ENCODE measurements around the gene KIAA1671.

KIAA1671 gene

GRCh38 chr22:25038239-25038638 is 85.7 kb downstream of the KIAA1671 start:
- no peak for TF ChIP-seq TAF1 (IDR thresholded peaks at IDR 0.05; ENCODE audit: borderline replicate concordance, insufficient read depth, low read length)
- TF ChIP-seq SIN3A (IDR thresholded peaks at IDR 0.05; ENCODE audit: borderline replicate concordance, insufficient read depth, low read length), result no peak
- no peak for TF ChIP-seq REST (IDR thresholded peaks at IDR 0.05; ENCODE audit: insufficient read depth in 1 of 2, low read depth in 2 of 2, low read length in 2 of 2)
- no peak for TF ChIP-seq FOXP2 (optimal IDR thresholded peaks at IDR 0.05; ENCODE audit: borderline replicate concordance, extremely low read depth, extremely low read length, insufficient read depth)
- TF ChIP-seq POLR2AphosphoS5 (IDR thresholded peaks at IDR 0.05; ENCODE audit: low read depth, low read length), result no peak

- no peak for TF ChIP-seq POLR2AphosphoS5 (IDR thresholded peaks at IDR 0.05; ENCODE audit: low read depth, low read length)
- TF ChIP-seq TAF1 (IDR thresholded peaks at IDR 0.05; ENCODE audit: borderline replicate concordance, insufficient read depth, low read length), result no peak
- TF ChIP-seq REST (IDR thresholded peaks at IDR 0.05; ENCODE audit: insufficient read depth in 1 of 2, low read depth in 2 of 2, low read length in 2 of 2), result no peak
- TF ChIP-seq FOXP2 (optimal IDR thresholded peaks at IDR 0.05; ENCODE audit: borderline replicate concordance, extremely low read depth, extremely low read length, insufficient read depth), result no peak
- TF ChIP-seq SIN3A (IDR thresholded peaks at IDR 0.05; ENCODE audit: borderline replicate concordance, insufficient read depth, low read length), result no peak
These were observed 86.3 kb downstream of the KIAA1671 start for GRCh38 chr22:25038771-25039170.

- TF ChIP-seq POLR2AphosphoS5 (IDR thresholded peaks at IDR 0.05; ENCODE audit: low read depth, low read length) (no peak), FOXP2 (optimal IDR thresholded peaks at IDR 0.05; ENCODE audit: borderline replicate concordance, extremely low read depth, extremely low read length, insufficient read depth) (no peak), SIN3A (IDR thresholded peaks at IDR 0.05; ENCODE audit: borderline replicate concordance, insufficient read depth, low read length) (no peak), TAF1 (IDR thresholded peaks at IDR 0.05; ENCODE audit: borderline replicate concordance, insufficient read depth, low read length) (no peak), REST (IDR thresholded peaks at IDR 0.05; ENCODE audit: insufficient read depth in 1 of 2, low read depth in 2 of 2, low read length in 2 of 2) (no peak)
These were observed 86.7 kb downstream of the KIAA1671 start for GRCh38 chr22:25039255-25039654.

- TF ChIP-seq POLR2AphosphoS5 (IDR thresholded peaks at IDR 0.05; ENCODE audit: low read depth, low read length) (no peak), FOXP2 (optimal IDR thresholded peaks at IDR 0.05; ENCODE audit: borderline replicate concordance, extremely low read depth, extremely low read length, insufficient read depth) (no peak), SIN3A (IDR thresholded peaks at IDR 0.05; ENCODE audit: borderline replicate concordance, insufficient read depth, low read length) (no peak)
These were observed 87.2 kb downstream of the KIAA1671 start for GRCh38 chr22:25039754-25040153.

- TF ChIP-seq TAF1 (IDR thresholded peaks at IDR 0.05; ENCODE audit: borderline replicate concordance, insufficient read depth, low read length), result no peak
- no peak for TF ChIP-seq POLR2AphosphoS5 (IDR thresholded peaks at IDR 0.05; ENCODE audit: low read depth, low read length)
- no peak for TF ChIP-seq REST (IDR thresholded peaks at IDR 0.05; ENCODE audit: insufficient read depth in 1 of 2, low read depth in 2 of 2, low read length in 2 of 2)
- no peak for TF ChIP-seq SIN3A (IDR thresholded peaks at IDR 0.05; ENCODE audit: borderline replicate concordance, insufficient read depth, low read length)
- no peak for TF ChIP-seq FOXP2 (optimal IDR thresholded peaks at IDR 0.05; ENCODE audit: borderline replicate concordance, extremely low read depth, extremely low read length, insufficient read depth)
These were observed 92.6 kb downstream of the KIAA1671 start for GRCh38 chr22:25045159-25045558.

All from PFSK-1 (cell line).